ENCODE measurements around the gene SPPL2B. TPM values are rescaled to one million over a fixed set of nuclear protein-coding genes. Genes with fewer than 3 reads are reported as not detected.

SPPL2B gene
- total RNA-seq, 1 donor: 25.5 TPM

GRCh38 chr19:2317300-2317699 lies 11.2 kb upstream of the SPPL2B start:
- no peak for TF ChIP-seq CTCF (IDR thresholded peaks at IDR 0.05; ENCODE audit: insufficient read depth, low read depth, low read length)

DNA sequence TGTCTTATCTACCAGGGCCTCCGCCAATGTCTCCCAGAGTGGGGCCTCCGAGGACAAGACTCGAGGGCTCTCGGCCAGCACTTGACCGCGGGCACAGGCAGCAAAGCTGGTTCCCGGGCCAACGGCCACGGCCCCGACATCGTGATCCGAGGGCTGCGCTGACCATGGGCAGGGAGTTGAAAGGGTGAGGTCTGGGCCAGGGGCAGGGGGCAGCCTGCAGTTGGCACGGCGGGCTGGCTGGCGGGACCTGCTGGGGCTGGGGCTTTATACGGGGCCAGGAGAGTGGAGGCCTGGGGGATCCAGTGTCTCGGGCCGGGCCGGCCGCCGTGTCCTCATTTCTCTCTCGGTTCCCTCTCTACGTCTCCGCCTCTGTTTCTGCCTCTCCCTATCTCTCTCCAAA lies 10.7 kb upstream of the SPPL2B start:
- no peak for DNase-seq (ENCODE audit: low read depth)
- no peak for TF ChIP-seq CTCF (IDR thresholded peaks at IDR 0.05; ENCODE audit: insufficient read depth, low read depth, low read length)
- no peak overlapping the region for H3K4me3 ChIP-seq (ENCODE audit: low read depth, low read length)

More at GRCh38 chr19:2317300-2317699, 11.2 kb upstream of the SPPL2B start:
- DNase-seq (ENCODE audit: low read depth): no peak
- H3K4me3 ChIP-seq (ENCODE audit: low read depth, low read length): no peak overlapping the region

- DNase-seq (ENCODE audit: low read depth): no peak
- TF ChIP-seq CTCF (IDR thresholded peaks at IDR 0.05; ENCODE audit: insufficient read depth, low read depth, low read length): no peak
Observed at GRCh38 chr19:2318923-2319322, 9.6 kb upstream of the SPPL2B start.

GRCh38 chr19:2319551-2319950 lies 8.9 kb upstream of the SPPL2B start:
- no peak for TF ChIP-seq CTCF (IDR thresholded peaks at IDR 0.05; ENCODE audit: insufficient read depth, low read depth, low read length)
- H3K4me3 ChIP-seq (ENCODE audit: low read depth, low read length): no peak overlapping the region
- no peak for DNase-seq (ENCODE audit: low read depth)

More at GRCh38 chr19:2318923-2319322, 9.6 kb upstream of the SPPL2B start:
- H3K4me3 ChIP-seq (ENCODE audit: low read depth, low read length): no peak overlapping the region

DNA sequence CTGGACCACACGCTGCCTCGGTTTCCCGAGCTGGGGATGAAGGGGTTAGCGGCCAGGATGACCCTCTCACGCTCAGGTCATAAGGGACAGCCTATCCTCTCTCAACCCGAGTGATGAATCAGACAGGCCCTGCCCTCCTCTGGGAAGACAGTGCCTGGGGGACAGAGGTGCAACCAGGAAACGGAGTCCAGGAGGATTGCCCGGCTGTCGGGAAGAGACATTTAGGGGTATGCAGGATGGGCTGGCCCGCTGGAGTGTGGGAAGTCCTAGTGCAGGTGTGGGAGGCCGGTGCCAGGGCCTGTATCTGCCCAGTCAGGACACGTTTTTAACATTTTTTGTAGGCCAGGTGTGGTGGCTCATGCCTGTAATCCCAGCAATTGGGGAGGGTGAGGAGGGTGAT lies 8.4 kb upstream of the SPPL2B start:
- H3K4me3 ChIP-seq (ENCODE audit: low read depth, low read length): no peak overlapping the region
- no peak for DNase-seq (ENCODE audit: low read depth)
- no peak for TF ChIP-seq CTCF (IDR thresholded peaks at IDR 0.05; ENCODE audit: insufficient read depth, low read depth, low read length)

DNA sequence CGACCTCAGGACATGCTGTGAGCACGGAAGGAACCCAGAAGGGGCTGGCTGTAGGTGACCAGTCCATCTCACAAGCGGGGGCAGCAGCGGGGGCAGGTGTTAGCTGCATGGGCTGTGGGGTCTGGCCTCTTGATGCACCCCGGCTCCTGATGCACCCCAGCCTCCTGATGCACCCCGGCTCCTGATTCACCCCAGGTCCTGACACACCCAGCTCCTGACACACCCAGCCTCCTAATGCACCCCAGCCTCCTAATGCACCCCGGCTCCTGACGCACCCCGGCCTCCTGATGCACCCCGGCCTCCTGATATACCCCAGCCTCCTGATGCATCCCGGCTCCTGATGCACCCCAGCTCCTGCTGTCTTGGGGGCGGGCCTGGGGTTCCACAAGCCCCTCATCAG lies 7.5 kb upstream of the SPPL2B start:
- no peak for DNase-seq (ENCODE audit: low read depth)
- H3K4me3 ChIP-seq (ENCODE audit: low read depth, low read length): no peak overlapping the region
- no peak for TF ChIP-seq CTCF (IDR thresholded peaks at IDR 0.05; ENCODE audit: insufficient read depth, low read depth, low read length)

DNA sequence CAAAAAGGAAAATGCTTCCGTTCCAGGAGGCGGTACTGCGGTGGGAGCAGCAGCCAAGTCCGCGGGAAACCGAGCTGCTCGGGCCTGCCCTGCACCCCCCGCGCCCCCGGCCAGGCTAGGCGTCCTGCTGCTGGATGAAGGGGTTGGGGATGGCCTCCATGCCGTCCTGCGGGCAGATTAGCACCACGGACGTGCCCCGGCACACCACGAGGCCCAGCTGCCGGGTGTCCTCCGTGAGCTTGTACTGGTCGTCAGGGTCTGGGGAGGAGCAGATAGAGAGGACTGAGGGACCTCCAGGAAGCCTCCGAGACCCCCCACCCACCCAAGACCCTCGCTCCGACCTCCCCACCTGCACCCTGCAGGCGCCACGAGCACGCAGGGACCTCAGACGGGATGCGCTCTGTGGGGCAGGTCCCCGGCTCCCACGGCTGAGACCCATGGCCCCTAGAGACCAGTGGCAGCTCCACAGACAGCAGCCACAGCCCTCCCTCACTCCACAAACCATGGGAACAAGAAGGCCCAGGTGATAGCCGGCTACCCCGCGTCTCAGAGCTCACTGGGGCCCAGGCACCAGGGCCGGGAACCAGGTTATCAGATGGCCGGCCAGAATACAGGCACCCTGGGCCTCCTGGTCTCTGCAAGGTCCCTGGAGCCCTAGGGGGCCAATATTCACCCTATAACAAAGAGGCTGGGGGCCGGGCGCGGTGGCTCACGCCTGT lies 6.8 kb upstream of the SPPL2B start:
- no peak for DNase-seq (ENCODE audit: low read depth)
- no peak overlapping the region for H3K4me3 ChIP-seq (ENCODE audit: low read depth, low read length)
- TF ChIP-seq CTCF (IDR thresholded peaks at IDR 0.05; ENCODE audit: insufficient read depth, low read depth, low read length): no peak

All from fibroblast of villous mesenchyme (primary cell).